ENCODE results near the gene ANLN.

DNA sequence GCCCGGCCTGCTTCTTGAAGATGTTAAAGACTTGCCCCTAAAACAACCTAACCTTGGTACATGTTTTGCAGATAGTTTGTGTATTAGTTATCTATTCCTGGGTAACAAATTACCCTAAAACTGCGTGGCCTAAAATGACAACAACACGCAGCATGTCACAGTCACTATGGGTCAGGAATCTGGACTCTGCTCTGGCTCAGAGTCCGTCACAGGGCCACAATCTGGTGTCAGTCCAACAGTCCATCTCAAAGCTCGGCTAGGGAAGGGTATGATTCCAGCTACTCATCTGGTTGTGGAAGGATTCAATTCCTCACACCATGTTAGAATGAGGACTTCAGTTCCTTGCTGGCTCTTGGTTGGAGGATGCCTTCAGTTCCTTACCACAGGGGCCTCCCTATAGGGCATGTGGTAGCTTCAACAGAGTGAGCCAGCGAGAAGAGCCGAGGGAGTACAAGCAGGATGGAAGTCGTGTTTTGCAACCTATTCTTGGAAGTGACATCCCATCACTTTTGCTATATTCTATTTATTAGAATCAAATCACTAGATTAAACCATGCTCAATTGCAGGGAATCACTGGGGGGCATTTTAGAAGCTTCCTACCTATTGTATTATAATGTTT, 71.3 kb downstream of the ANLN start:
- TF ChIP-seq POLR2A (IDR thresholded peaks at IDR 0.05) (no peak), EP300 (IDR thresholded peaks at IDR 0.05) (no peak), POLR2AphosphoS5 (IDR thresholded peaks at IDR 0.05) (no peak)
- TF ChIP-seq, protein P1, sequence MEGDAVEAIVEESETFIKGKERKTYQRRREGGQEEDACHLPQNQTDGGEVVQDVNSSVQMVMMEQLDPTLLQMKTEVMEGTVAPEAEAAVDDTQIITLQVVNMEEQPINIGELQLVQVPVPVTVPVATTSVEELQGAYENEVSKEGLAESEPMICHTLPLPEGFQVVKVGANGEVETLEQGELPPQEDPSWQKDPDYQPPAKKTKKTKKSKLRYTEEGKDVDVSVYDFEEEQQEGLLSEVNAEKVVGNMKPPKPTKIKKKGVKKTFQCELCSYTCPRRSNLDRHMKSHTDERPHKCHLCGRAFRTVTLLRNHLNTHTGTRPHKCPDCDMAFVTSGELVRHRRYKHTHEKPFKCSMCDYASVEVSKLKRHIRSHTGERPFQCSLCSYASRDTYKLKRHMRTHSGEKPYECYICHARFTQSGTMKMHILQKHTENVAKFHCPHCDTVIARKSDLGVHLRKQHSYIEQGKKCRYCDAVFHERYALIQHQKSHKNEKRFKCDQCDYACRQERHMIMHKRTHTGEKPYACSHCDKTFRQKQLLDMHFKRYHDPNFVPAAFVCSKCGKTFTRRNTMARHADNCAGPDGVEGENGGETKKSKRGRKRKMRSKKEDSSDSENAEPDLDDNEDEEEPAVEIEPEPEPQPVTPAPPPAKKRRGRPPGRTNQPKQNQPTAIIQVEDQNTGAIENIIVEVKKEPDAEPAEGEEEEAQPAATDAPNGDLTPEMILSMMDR (IDR thresholded peaks at IDR 0.05): no peak

Data from sigmoid colon (tissue), 4 donors.